GM19023 (cell line): ENCODE results near the gene SKA2.
"Not testable (repeated sequence)": the region's sequence is repeated elsewhere in the genome, so short reads cannot be mapped to it uniquely, and the experiment has no call there.

ENCODE experiments used
- ATAC-seq: cut with Tn5 transposase; IDR thresholded peaks from one replicate; pipeline ENCODE4 v1.9.1; 2021; ENCODE audit warnings: mild to moderate bottlenecking, moderate library complexity; ENCODE audit not compliant: unreplicated experiment

Gene SKA2

DNA sequence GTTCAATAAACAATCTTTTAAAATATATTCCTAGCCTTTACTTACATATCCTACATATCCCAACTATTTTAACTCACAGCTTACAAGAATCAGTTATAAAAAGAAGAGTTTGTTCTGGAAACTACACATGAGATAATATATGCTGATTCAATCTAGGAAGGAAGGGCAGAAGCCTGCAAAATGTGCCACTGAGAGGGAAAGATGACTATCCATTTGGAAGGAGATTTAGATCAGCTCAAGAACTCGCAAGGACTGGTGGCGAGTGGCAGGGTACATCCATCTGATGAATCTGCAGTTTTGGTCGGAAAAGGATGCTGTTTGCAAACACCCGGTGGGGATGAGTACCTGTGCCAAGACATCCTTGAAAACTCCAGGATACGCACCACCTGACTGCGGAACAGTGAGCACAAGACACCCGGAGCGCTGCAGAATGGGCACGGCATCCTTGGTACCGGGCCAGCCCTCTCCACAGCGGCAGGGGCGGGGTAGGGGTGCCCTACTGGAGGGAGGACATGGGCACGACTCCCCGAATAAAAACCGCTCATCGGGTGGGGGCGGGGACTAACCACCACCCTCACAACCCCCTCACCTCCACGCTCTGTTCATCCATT lies 49.0 kb downstream of the SKA2 start:
- peak; percentile 27 for ATAC-seq

- ATAC-seq, result no peak
These were observed 53.8 kb downstream of the SKA2 start for GRCh38 chr17:59101178-59101577.

GRCh38 chr17:59097876-59098275 lies 57.1 kb downstream of the SKA2 start:
- ATAC-seq, result no peak

GRCh38 chr17:59094861-59095530 lies 60.0 kb downstream of the SKA2 start:
- no peak for ATAC-seq

GRCh38 chr17:59093702-59094231 lies 61.2 kb downstream of the SKA2 start:
- no peak for ATAC-seq

GRCh38 chr17:59093145-59093701 lies 61.8 kb downstream of the SKA2 start:
- ATAC-seq, result no peak

DNA sequence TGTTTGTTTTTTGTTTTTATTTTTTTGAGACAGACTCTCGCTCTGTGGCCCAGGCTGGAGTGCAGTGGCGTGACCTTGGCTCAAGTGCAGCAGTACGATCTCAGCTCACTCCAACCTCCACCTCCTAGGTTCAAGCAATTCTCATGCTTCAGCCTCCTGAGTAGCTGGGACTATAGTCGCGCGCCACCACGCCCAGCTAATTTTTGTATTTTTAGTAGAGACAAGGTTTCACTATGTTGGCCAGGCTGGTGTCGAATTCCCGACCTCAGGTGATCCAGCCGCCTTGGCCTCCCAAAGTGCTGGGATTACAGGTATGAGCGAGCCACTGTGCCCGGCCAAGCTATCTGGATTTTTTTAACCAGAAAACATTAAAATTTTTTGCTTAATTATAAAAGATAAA lies 64.4 kb downstream of the SKA2 start:
- not testable (repeated sequence) for ATAC-seq

DNA sequence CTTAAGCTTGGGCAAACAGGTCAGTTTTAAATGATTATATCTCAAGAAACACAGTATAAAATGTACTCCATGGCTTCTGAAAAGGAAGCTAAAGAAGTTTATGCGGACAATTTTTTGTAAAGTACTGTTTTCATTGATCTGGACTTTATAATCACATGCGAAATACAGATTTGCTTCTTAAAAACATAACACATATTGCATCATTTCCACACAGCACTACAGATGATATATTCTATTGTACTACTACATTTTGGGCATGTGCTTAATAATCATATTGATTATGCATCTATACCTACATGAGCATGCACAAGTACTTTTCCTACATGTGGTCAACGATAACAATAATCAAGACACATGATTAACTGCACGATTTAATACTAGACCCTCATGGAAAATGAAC lies 70.8 kb downstream of the SKA2 start:
- ATAC-seq, result no peak

- ATAC-seq, result no peak
These were observed 80.5 kb downstream of the SKA2 start for GRCh38 chr17:59074494-59074893.

DNA sequence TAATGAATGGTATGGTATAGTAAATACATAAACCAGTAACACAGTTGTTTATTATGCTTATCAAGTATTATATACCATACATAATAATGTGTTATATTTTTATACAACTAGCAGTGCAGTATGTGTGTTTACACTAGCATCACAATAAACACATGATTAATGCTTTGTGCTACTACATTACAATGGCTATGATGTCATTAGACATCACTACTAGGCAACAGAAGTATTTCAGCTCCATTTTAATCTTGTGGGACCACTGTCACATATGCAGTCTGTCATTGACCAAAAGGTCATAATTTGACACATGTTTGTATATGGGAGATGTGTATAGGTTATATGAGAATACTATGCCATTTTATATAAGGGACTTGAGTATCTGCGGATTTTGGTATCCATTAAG lies 81.0 kb downstream of the SKA2 start:
- no peak for ATAC-seq

- no peak for ATAC-seq
These were observed 85.1 kb downstream of the SKA2 start for GRCh38 chr17:59069856-59070255.

DNA sequence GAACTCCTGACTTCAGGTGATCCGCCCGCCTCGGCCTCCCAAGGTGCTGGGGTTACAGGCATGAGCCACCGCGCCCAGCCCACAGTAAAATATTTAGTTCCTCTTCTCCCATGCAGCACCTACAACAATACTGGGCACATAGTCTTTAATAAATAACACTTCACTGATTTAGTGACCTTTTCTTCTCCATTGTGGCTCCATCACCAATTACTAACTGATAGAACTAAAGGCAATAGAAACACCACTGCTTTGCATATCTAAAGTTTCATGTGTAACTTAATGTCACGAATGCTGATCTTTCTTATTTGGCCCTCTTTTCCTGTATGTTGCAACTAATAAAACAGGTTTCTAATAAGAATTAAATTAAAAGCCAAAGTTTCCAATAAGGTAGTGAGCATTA lies 87.2 kb downstream of the SKA2 start:
- no peak for ATAC-seq

DNA sequence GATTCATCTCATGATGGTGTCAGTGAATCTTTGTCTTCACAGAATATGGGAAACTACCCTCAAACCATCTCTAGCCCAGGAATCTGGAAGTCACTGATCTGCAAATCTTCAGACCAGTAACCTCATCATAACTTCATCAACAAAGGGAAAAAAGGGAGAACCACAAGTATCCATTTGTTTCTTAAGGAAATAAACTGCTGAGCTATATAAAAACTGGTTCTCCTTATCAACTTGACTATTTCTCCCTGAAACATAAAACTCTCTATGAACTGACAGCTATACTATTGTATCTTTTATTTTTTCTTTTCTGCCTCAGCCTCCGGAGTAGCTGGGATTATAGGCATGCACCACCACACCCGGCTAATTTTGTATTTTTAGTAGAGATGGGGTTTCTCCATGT lies 87.6 kb downstream of the SKA2 start:
- ATAC-seq, result no peak

- ATAC-seq, result no peak
These were observed 92.5 kb downstream of the SKA2 start for GRCh38 chr17:59062509-59062908.
